ENCODE measurements around the gene RBMS3.

Gene RBMS3

GRCh38 chr3:29922992-29923746 lies 642.3 kb downstream of the RBMS3 start:
- Histone ChIP-seq H3K36me3 (ENCODE audit: control insufficient read depth, insufficient read depth, low read length) (no peaks in the 10 kb centered on the region), H3K4me3 (ENCODE audit: low read depth, low read length) (no peak overlapping the region), H3K27me3 (ENCODE audit: control insufficient read depth, insufficient read depth, low read length) (no peaks in the 10 kb centered on the region), H3K4me1 (ENCODE audit: control insufficient read depth, insufficient read depth, low read length) (peaks cover 5% of the 10 kb centered on the region; the same call in 1 of the 2 replicates), H3K9ac (ENCODE audit: low read length) (no peak overlapping the region), H3K9me3 (ENCODE audit: control insufficient read depth, insufficient read depth, low read depth, low read length) (no peaks in the 10 kb centered on the region), H3K27ac (ENCODE audit: low read depth, low read length) (no peak overlapping the region)

GRCh38 chr3:29924783-29925561 lies 644.1 kb downstream of the RBMS3 start:
- no peak overlapping the region for H3K4me3 ChIP-seq (ENCODE audit: low read depth, low read length)
- H3K9me3 ChIP-seq (ENCODE audit: control insufficient read depth, insufficient read depth, low read depth, low read length), result no peaks in the 10 kb centered on the region
- no peaks in the 10 kb centered on the region for H3K36me3 ChIP-seq (ENCODE audit: control insufficient read depth, insufficient read depth, low read length)
- H3K4me1 ChIP-seq (ENCODE audit: control insufficient read depth, insufficient read depth, low read length), result peaks cover 5% of the 10 kb centered on the region; the same call in 1 of the 2 replicates
- no peak overlapping the region for H3K9ac ChIP-seq (ENCODE audit: low read length)
- no peaks in the 10 kb centered on the region for H3K27me3 ChIP-seq (ENCODE audit: control insufficient read depth, insufficient read depth, low read length)
- H3K27ac ChIP-seq (ENCODE audit: low read depth, low read length), result no peak overlapping the region

GRCh38 chr3:29926378-29926777 lies 645.5 kb downstream of the RBMS3 start:
- Histone ChIP-seq H3K27ac (ENCODE audit: low read depth, low read length) (no peak overlapping the region), H3K9ac (ENCODE audit: low read length) (no peak overlapping the region), H3K27me3 (ENCODE audit: control insufficient read depth, insufficient read depth, low read length) (no peaks in the 10 kb centered on the region), H3K4me1 (ENCODE audit: control insufficient read depth, insufficient read depth, low read length) (peaks cover 5% of the 10 kb centered on the region; the same call in 1 of the 2 replicates), H3K36me3 (ENCODE audit: control insufficient read depth, insufficient read depth, low read length) (no peaks in the 10 kb centered on the region), H3K9me3 (ENCODE audit: control insufficient read depth, insufficient read depth, low read depth, low read length) (no peaks in the 10 kb centered on the region), H3K4me3 (ENCODE audit: low read depth, low read length) (no peak overlapping the region)

GRCh38 chr3:29932696-29933325 lies 651.9 kb downstream of the RBMS3 start:
- Histone ChIP-seq H3K9me3 (ENCODE audit: control insufficient read depth, insufficient read depth, low read depth, low read length) (no peaks in the 10 kb centered on the region), H3K4me3 (ENCODE audit: low read depth, low read length) (no peak overlapping the region), H3K36me3 (ENCODE audit: control insufficient read depth, insufficient read depth, low read length) (no peaks in the 10 kb centered on the region), H3K9ac (ENCODE audit: low read length) (no peak overlapping the region), H3K27ac (ENCODE audit: low read depth, low read length) (no peak overlapping the region), H3K27me3 (ENCODE audit: control insufficient read depth, insufficient read depth, low read length) (no peaks in the 10 kb centered on the region), H3K4me1 (ENCODE audit: control insufficient read depth, insufficient read depth, low read length) (peaks cover 19% of the 10 kb centered on the region; the same call in 1 of the 2 replicates)

GRCh38 chr3:29933802-29934490 lies 653.1 kb downstream of the RBMS3 start:
- Histone ChIP-seq H3K36me3 (ENCODE audit: control insufficient read depth, insufficient read depth, low read length) (no peaks in the 10 kb centered on the region), H3K4me1 (ENCODE audit: control insufficient read depth, insufficient read depth, low read length) (peaks cover 19% of the 10 kb centered on the region; the same call in 1 of the 2 replicates), H3K4me3 (ENCODE audit: low read depth, low read length) (no peak overlapping the region), H3K9me3 (ENCODE audit: control insufficient read depth, insufficient read depth, low read depth, low read length) (no peaks in the 10 kb centered on the region), H3K9ac (ENCODE audit: low read length) (no peak overlapping the region), H3K27me3 (ENCODE audit: control insufficient read depth, insufficient read depth, low read length) (no peaks in the 10 kb centered on the region), H3K27ac (ENCODE audit: low read depth, low read length) (0 out of 2 replicates have a peak overlapping the region, but pooled peaks have one; percentile 56)

- Histone ChIP-seq H3K4me1 (ENCODE audit: control insufficient read depth, insufficient read depth, low read length) (peaks cover 19% of the 10 kb centered on the region; the same call in 1 of the 2 replicates), H3K9me3 (ENCODE audit: control insufficient read depth, insufficient read depth, low read depth, low read length) (no peaks in the 10 kb centered on the region), H3K27ac (ENCODE audit: low read depth, low read length) (no peak overlapping the region), H3K27me3 (ENCODE audit: control insufficient read depth, insufficient read depth, low read length) (no peaks in the 10 kb centered on the region), H3K9ac (ENCODE audit: low read length) (no peak overlapping the region), H3K4me3 (ENCODE audit: low read depth, low read length) (no peak overlapping the region), H3K36me3 (ENCODE audit: control insufficient read depth, insufficient read depth, low read length) (no peaks in the 10 kb centered on the region)
These were observed 653.9 kb downstream of the RBMS3 start for GRCh38 chr3:29934751-29935150.

GRCh38 chr3:29936054-29936453 lies 655.2 kb downstream of the RBMS3 start:
- H3K4me3 ChIP-seq (ENCODE audit: low read depth, low read length), result no peak overlapping the region
- no peak overlapping the region for H3K9ac ChIP-seq (ENCODE audit: low read length)
- peaks cover 19% of the 10 kb centered on the region; the same call in 1 of the 2 replicates for H3K4me1 ChIP-seq (ENCODE audit: control insufficient read depth, insufficient read depth, low read length)
- no peak overlapping the region for H3K27ac ChIP-seq (ENCODE audit: low read depth, low read length)
- no peaks in the 10 kb centered on the region for H3K27me3 ChIP-seq (ENCODE audit: control insufficient read depth, insufficient read depth, low read length)
- H3K9me3 ChIP-seq (ENCODE audit: control insufficient read depth, insufficient read depth, low read depth, low read length), result no peaks in the 10 kb centered on the region
- H3K36me3 ChIP-seq (ENCODE audit: control insufficient read depth, insufficient read depth, low read length), result no peaks in the 10 kb centered on the region

GRCh38 chr3:29936766-29937165 lies 655.9 kb downstream of the RBMS3 start:
- Histone ChIP-seq H3K9ac (ENCODE audit: low read length) (no peak overlapping the region), H3K4me1 (ENCODE audit: control insufficient read depth, insufficient read depth, low read length) (peaks cover 19% of the 10 kb centered on the region; the same call in 1 of the 2 replicates), H3K36me3 (ENCODE audit: control insufficient read depth, insufficient read depth, low read length) (no peaks in the 10 kb centered on the region), H3K27ac (ENCODE audit: low read depth, low read length) (no peak overlapping the region), H3K9me3 (ENCODE audit: control insufficient read depth, insufficient read depth, low read depth, low read length) (no peaks in the 10 kb centered on the region), H3K27me3 (ENCODE audit: control insufficient read depth, insufficient read depth, low read length) (no peaks in the 10 kb centered on the region), H3K4me3 (ENCODE audit: low read depth, low read length) (no peak overlapping the region)

GRCh38 chr3:29937185-29937584 lies 656.3 kb downstream of the RBMS3 start:
- no peak overlapping the region for H3K27ac ChIP-seq (ENCODE audit: low read depth, low read length)
- H3K9ac ChIP-seq (ENCODE audit: low read length), result no peak overlapping the region
- no peak overlapping the region for H3K4me3 ChIP-seq (ENCODE audit: low read depth, low read length)
- H3K9me3 ChIP-seq (ENCODE audit: control insufficient read depth, insufficient read depth, low read depth, low read length), result no peaks in the 10 kb centered on the region
- no peaks in the 10 kb centered on the region for H3K27me3 ChIP-seq (ENCODE audit: control insufficient read depth, insufficient read depth, low read length)
- H3K36me3 ChIP-seq (ENCODE audit: control insufficient read depth, insufficient read depth, low read length), result no peaks in the 10 kb centered on the region
- H3K4me1 ChIP-seq (ENCODE audit: control insufficient read depth, insufficient read depth, low read length), result peaks cover 19% of the 10 kb centered on the region; the same call in 1 of the 2 replicates

- Histone ChIP-seq H3K27me3 (ENCODE audit: control insufficient read depth, insufficient read depth, low read length) (no peaks in the 10 kb centered on the region), H3K27ac (ENCODE audit: low read depth, low read length) (no peak overlapping the region), H3K9me3 (ENCODE audit: control insufficient read depth, insufficient read depth, low read depth, low read length) (no peaks in the 10 kb centered on the region), H3K4me1 (ENCODE audit: control insufficient read depth, insufficient read depth, low read length) (no peaks in the 10 kb centered on the region), H3K4me3 (ENCODE audit: low read depth, low read length) (no peak overlapping the region), H3K36me3 (ENCODE audit: control insufficient read depth, insufficient read depth, low read length) (no peaks in the 10 kb centered on the region), H3K9ac (ENCODE audit: low read length) (no peak overlapping the region)
These were observed 660.0 kb downstream of the RBMS3 start for GRCh38 chr3:29940759-29941323.
